Muscle of leg (tissue), 11 donors: ENCODE data around the gene CCNB3. TPM values are rescaled to one million over a fixed set of nuclear protein-coding genes. Genes with fewer than 3 reads are reported as not detected.
"Not testable (repeated sequence)": the region's sequence is repeated elsewhere in the genome, so short reads cannot be mapped to it uniquely, and the experiment has no call there.

Source experiments
- DNase-seq: peaks from one replicate; pipeline ENCODE4 v3.0.0; 2013
- H3K27ac ChIP-seq: one replicate; pipeline ENCODE4 v1.5.1; 2013; ENCODE audit warnings: mild to moderate bottlenecking, low read length, control low read depth
- H3K27me3 ChIP-seq: one replicate; pipeline ENCODE4 v1.6.1; 2013; ENCODE audit warnings: low read length; ENCODE audit not compliant: control insufficient read depth, insufficient read depth
- H3K36me3 ChIP-seq: one replicate; pipeline ENCODE4 v1.6.1; 2013; ENCODE audit warnings: low read length; ENCODE audit not compliant: control insufficient read depth, insufficient read depth
- H3K4me1 ChIP-seq: one replicate; pipeline ENCODE4 v1.6.1; 2013; ENCODE audit warnings: low read length; ENCODE audit not compliant: control insufficient read depth, insufficient read depth
- H3K4me3 ChIP-seq: one replicate; pipeline ENCODE4 v1.5.1; 2013; ENCODE audit warnings: low read length, control low read depth
- H3K9me3 ChIP-seq: replicated peaks from 2 replicates; pipeline ENCODE4 v1.6.1; 2013; ENCODE audit warnings: low read depth, low read length; ENCODE audit not compliant: control insufficient read depth
- WGBS: methylation state at CpG from one replicate; pipeline ENCODE4 v1.1.5; 2013; ENCODE audit warnings: missing lambda C conversion rate; ENCODE audit not compliant: insufficient coverage; 5-methylcytosine and 5-hydroxymethylcytosine counted together
- polyA plus RNA-seq, 8 donors: library from polyadenylated mRNA; unstranded; fragments of 120-200 nt; gene quantifications; one replicate each; pipeline versions ENCODE4 v1.2.1 to v1.2.3, GENCODE V29; 2013; ENCODE audit warnings: inconsistent platforms in 1 of 8, low replicate concordance in 1 of 8; ENCODE audit not compliant: insufficient read length in 8 of 8, insufficient read depth in 1 of 8
- total RNA-seq: library from RNA; stranded (reverse); fragments of 120-200 nt; gene quantifications from one replicate; pipeline ENCODE4 v1.2.4, GENCODE V29; 2013

CCNB3 gene
- total and polyA plus RNA-seq, 9 donors: 0.71 to 2.0 (median 1.2) TPM

DNA sequence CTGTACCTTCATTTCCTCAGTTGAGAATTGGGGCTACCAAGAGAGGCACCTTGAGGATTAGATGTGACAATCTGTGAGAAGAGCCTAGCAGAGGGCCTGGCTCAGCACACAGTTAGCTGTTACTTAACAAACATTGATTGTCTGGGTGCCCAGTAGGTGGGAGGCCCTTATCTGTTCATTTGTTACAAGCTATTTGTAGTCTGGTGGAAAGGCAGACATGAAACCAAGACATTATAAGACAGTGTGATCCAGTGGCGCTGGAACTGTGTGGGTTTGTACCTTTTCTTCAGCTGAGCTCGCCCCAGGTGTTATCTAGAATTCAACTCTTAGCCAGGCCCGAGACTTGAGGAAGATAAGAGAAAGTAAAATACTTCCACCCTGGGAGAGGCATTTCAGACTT is 20.7 kb upstream of the CCNB3 start:
- WGBS: 60% methylated on average over 1 of the region's 3 CpGs
- no peak for DNase-seq
- no peaks in the 10 kb centered on the region for H3K4me1 ChIP-seq
- no peaks in the 10 kb centered on the region for H3K36me3 ChIP-seq
- no peaks in the 10 kb centered on the region for H3K9me3 ChIP-seq
- no peak overlapping the region for H3K4me3 ChIP-seq
- no peak overlapping the region for H3K27ac ChIP-seq
- H3K27me3 ChIP-seq: peaks cover 23% of the 10 kb centered on the region

DNA sequence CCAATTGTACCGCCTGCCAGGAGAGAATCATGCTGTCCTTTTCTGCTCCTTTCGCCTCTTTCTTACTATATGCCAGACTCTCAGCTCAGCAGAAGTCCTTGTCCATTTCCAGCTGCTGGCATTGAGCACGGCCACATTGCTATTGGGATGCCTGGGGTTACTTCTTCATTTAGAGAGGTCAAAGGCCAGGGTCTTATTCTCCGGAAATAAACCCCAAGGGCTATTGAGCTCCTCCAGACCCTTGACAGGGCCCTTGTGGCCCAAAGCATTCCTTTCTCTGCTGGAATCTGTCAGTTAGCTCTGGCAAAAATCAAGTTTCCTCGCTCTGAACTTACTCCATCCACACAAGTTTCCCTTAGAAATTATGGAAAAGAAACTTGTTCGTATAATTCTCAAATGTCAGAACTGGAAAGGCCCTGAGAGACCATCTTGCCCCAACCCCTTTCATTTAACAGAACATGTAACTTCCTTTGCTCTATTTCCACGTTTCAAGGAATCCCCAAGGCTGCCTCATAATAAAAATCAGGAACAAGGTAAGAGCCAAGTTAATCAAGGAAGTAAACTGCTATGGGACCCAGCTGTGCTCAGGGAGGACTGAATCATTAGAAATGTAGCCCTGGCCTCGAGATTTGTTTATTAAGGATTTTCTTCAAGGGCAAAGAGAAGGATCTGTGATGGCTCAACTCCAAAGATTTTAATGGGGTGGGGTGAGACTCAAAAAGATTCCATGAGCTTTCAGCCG is 15.5 kb upstream of the CCNB3 start:
- H3K27me3 ChIP-seq: peaks cover 37% of the 10 kb centered on the region
- no peaks in the 10 kb centered on the region for H3K4me1 ChIP-seq
- peak; percentile 82 for DNase-seq
- WGBS: 28% methylated on average over 4 of the region's 9 CpGs
- peak overlapping the region; percentile 47 for H3K27ac ChIP-seq
- no peak overlapping the region for H3K4me3 ChIP-seq
- H3K9me3 ChIP-seq: no peaks in the 10 kb centered on the region
- no peaks in the 10 kb centered on the region for H3K36me3 ChIP-seq

DNA sequence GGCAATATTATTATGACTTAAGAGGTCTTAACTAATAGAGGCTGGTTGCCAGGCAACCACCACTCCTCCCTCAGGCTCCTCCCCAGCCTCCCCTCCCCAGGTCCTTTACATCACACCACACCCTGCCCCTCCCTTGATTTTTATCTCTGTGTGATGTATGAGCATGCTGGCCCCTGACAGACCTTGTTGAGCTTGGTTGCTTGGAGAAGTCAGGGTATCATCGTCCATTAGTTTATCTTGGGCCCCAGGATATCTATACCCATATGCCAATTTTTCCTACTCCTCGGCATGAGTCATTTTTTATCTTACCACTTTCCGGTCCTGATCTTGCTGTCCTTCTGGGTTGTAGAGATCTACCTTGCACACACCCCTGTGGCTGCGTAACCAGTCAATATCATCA is 6.2 kb upstream of the CCNB3 start:
- Histone ChIP-seq H3K9me3 (no peaks in the 10 kb centered on the region), H3K4me1 (peaks cover 2% of the 10 kb centered on the region), H3K36me3 (no peaks in the 10 kb centered on the region), H3K27me3 (peaks cover 11% of the 10 kb centered on the region), H3K27ac (no peak overlapping the region), H3K4me3 (no peak overlapping the region)
- no peak for DNase-seq
- 67% methylated on average over 1 of the region's 4 CpGs for WGBS

DNA sequence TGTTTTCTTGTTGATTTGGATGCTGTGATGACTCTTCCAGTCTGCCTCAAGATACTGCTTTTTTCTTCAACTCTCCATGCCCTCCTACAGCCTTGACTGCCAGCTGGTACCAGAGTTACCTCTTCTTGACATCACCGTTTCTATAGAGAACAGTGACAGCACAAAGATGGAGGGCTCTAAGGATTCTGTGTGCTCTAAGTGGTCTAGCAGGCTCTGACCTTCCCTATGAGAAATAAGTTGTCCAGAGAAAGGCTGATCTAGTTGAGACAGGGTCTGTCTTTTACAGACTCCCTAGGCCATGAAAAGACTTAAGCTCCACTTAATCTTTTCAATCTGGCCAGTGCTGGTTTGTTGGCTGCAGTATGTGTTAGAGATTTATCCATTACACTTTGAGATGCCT is 3.7 kb upstream of the CCNB3 start, which contains the start of gene AKAP4:
Gene AKAP4, minus strand, starts transcription at position 101 of the 400 bp plus-strand sequence. CDS start 118 bp downstream, outside the sequence.
- Histone ChIP-seq H3K4me3 (no peak within 1 kb of the TSS), H3K27ac (no peak within 1 kb of the TSS), H3K4me1 (peaks cover 6% of the 10 kb centered on the region), H3K27me3 (peaks cover 13% of the 10 kb centered on the region), H3K36me3 (no peaks in the 10 kb centered on the region), H3K9me3 (no peaks in the 10 kb centered on the region)
- WGBS: no CpG with 5 or more reads among the region's 1 CpG
- no peak for DNase-seq

DNA sequence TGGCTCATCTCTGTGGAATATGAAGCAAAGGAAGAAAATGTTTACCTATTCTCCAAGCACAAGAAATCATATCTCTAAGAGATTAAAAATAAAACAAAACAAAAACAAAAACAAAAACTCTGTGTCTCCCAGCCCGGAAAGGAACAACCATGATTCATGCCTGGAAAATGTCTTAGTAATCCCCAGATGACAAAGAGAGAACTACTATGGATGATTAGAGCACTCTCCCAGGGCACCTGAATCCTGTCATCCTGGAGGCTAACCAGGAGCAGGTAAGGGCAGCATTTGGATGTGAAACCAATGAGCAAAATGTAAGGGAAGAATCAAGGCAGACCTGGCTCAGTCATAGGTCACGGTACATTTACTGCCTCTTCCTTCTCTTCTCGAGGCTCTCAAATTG is 2.0 kb upstream of the CCNB3 start:
- H3K36me3 ChIP-seq: no peaks in the 10 kb centered on the region
- no peak overlapping the region for H3K27ac ChIP-seq
- peaks cover 13% of the 10 kb centered on the region for H3K27me3 ChIP-seq
- peaks cover 6% of the 10 kb centered on the region for H3K4me1 ChIP-seq
- no peaks in the 10 kb centered on the region for H3K9me3 ChIP-seq
- no CpG with 5 or more reads among the region's 3 CpGs for WGBS
- DNase-seq: no peak
- H3K4me3 ChIP-seq: no peak overlapping the region

DNA sequence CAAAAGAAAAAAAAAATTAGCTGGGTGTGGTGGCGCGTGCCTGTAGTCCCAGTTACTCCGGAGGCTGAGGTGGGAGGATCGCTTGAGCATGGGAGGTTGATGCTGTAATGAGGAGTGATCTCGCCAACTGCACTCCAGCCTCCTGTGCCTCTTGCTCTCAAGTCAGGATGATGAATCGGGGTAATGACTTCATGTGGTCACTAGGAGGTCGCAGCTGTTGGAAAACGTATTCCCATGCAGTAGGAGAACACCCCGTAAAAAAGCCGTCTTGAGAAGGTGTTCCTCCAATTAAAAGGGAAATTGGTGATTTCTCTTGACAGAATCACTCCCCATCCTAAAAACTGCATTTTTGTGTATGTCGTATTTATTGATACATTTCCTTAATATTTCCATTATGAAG is 2.2 kb downstream of the CCNB3 start:
- no peaks in the 10 kb centered on the region for H3K36me3 ChIP-seq
- H3K4me3 ChIP-seq: no peak overlapping the region
- DNase-seq: no peak
- no peaks in the 10 kb centered on the region for H3K9me3 ChIP-seq
- peaks cover 4% of the 10 kb centered on the region for H3K4me1 ChIP-seq
- H3K27me3 ChIP-seq: peaks cover 20% of the 10 kb centered on the region
- H3K27ac ChIP-seq: no peak overlapping the region
- 70% methylated on average over 5 of the region's 11 CpGs for WGBS

DNA sequence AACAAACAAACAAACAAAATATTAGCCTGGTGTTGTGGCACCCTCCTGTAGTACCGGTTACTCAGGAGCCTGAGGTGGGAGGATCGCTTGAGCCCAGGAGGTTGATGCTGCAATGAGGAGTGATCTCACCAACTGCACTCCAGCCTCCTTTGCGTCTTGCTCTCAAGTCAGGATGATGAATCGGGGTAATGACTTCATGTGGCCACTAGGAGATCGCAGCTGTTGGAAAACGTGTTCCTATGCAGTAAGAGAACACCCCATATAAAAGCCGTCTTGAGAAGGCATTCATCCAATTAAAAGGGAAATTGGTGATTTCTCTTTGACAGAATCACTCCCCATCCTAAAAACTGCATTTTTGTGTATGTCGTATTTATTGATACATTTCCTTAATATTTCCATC is 6.9 kb downstream of the CCNB3 start:
- Histone ChIP-seq H3K4me1 (no peaks in the 10 kb centered on the region), H3K27ac (no peak overlapping the region), H3K4me3 (no peak overlapping the region), H3K27me3 (peaks cover 11% of the 10 kb centered on the region), H3K9me3 (no peaks in the 10 kb centered on the region), H3K36me3 (no peaks in the 10 kb centered on the region)
- DNase-seq: no peak
- no CpG with 5 or more reads among the region's 8 CpGs for WGBS

DNA sequence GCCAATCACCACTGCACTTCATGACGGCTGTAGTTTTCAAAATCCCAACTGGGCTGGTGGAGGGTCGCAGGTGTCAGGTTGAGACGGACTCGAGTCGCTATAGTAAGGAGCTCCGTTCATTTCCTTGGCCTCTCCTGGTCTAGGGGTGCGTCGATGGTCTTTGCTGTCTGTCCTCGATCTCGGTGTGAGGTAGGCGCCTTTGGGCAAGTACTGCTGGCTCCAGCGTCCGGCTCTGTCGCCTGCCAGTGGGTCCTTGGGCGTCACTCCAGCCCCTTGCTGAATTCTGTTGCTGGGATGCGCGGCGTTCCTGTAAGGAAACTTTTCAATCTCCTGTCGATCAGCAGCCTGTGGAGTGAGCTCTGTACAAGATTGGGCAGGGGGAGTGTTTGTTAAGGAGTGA is 76.7 kb downstream of the CCNB3 start:
- no peak for DNase-seq
- Histone ChIP-seq H3K9me3 (no peaks in the 10 kb centered on the region), H3K27me3 (peaks cover 3% of the 10 kb centered on the region), H3K36me3 (no peaks in the 10 kb centered on the region), H3K4me1 (no peaks in the 10 kb centered on the region), H3K27ac (no peak overlapping the region), H3K4me3 (no peak overlapping the region)
- WGBS: 84% methylated on average over 13 of the region's 19 CpGs

DNA sequence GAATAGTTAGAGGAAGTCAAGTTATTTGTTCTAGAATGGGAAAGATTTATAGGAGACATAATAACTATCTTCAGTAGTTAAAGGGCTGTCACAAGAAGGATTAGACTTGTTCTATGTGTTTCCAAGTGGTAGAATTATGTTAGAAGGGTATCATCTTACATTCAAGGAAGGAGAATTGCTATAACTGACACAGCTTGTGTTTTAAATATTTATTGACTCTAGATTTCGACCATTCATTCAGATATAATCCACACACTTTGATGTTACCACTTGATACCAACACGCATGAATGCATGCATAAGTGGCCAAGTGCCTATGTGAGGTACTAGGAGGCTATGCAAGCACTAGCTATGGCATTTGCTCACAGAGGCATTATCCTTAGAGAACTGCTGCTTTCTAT is 122.7 kb downstream of the CCNB3 start:
- 83% methylated on average over 1 of the region's 2 CpGs for WGBS
- H3K4me1 ChIP-seq: no peaks in the 10 kb centered on the region
- no peaks in the 10 kb centered on the region for H3K9me3 ChIP-seq
- H3K27me3 ChIP-seq: peaks cover 11% of the 10 kb centered on the region
- no peak for DNase-seq
- no peak overlapping the region for H3K27ac ChIP-seq
- no peak overlapping the region for H3K4me3 ChIP-seq
- H3K36me3 ChIP-seq: no peaks in the 10 kb centered on the region

DNA sequence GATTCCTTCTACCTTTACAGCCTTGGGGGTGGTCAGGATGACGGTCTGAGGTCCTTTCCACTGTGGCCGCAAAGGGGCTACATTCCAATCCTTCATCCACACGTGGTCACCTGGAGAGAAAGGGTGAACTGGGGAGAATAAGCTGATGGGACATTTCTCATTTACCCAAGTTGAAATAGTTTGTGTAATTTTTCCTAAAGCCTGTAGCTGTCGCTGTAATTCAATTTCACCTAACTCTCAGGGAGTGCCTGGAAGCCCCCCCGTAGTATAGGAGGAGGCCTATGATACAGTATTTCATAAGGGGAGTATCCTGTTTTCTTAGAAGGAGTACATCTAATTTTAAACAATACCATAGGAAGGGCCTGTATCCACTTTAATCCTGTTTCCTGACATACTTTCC is 128.1 kb downstream of the CCNB3 start:
- H3K36me3 ChIP-seq, H3K4me3 ChIP-seq, H3K9me3 ChIP-seq, H3K4me1 ChIP-seq, DNase-seq, H3K27ac ChIP-seq: not testable (repeated sequence)
- no CpG with 5 or more reads among the region's 5 CpGs for WGBS
- peaks cover 14% of the 10 kb centered on the region for H3K27me3 ChIP-seq

DNA sequence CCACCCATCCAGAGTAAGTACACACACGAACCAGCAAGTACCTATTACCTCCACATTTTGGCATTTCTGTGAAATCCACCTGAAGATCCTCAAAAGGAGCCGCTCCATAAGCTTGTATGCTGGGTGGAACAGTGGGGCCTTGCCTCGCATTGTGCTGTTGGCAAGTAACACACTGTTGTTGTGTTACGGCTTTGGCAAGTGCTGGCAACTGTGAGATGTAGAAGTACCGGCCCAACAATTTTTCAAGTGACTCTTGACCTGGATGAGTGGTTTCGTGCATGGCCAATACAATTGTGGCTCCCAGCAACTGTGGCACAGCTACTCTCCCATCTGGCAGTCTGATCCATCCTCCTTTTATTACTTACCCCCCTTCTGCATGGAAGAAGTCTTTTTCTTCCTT is 128.7 kb downstream of the CCNB3 start:
- Histone ChIP-seq H3K4me3 (no peak overlapping the region), H3K27me3 (peaks cover 14% of the 10 kb centered on the region), H3K36me3 (no peaks in the 10 kb centered on the region), H3K4me1 (no peaks in the 10 kb centered on the region), H3K9me3 (no peaks in the 10 kb centered on the region), H3K27ac (no peak overlapping the region)
- no peak for DNase-seq
- 83% methylated on average over 1 of the region's 6 CpGs for WGBS
